HG03025 (cell line): ENCODE data around the gene PCLAF.
"Not testable (repeated sequence)": the region's sequence is repeated elsewhere in the genome, so short reads cannot be mapped to it uniquely, and the experiment has no call there.

Experiments used
- ATAC-seq: cut with Tn5 transposase; IDR thresholded peaks from one replicate; pipeline ENCODE4 v1.9.1; 2021; ENCODE audit warnings: mild to moderate bottlenecking, moderate library complexity; ENCODE audit not compliant: unreplicated experiment, low FRiP score

The PCLAF gene

GRCh38 chr15:64371383-64371782, 9.9 kb downstream of the PCLAF start:
- not testable (repeated sequence) for ATAC-seq

GRCh38 chr15:64369078-64369607, 12.1 kb downstream of the PCLAF start:
- no peak for ATAC-seq

GRCh38 chr15:64361259-64361658, 20.0 kb downstream of the PCLAF start:
- no peak for ATAC-seq

GRCh38 chr15:64356710-64357040, 24.6 kb downstream of the PCLAF start:
- ATAC-seq, result no peak

GRCh38 chr15:64355944-64356709, 25.1 kb downstream of the PCLAF start, which contains the start of gene CSNK1G1:
Gene CSNK1G1 (minus strand): TSS chr15:64356173. CDS start chr15:64300499, 55,674 bp downstream.
- peak; percentile 85 for ATAC-seq

- ATAC-seq, result peak; percentile 31
Measured at GRCh38 chr15:64355348-64355943, 25.8 kb downstream of the PCLAF start.

GRCh38 chr15:64354688-64355344, 26.4 kb downstream of the PCLAF start:
- no peak for ATAC-seq

- ATAC-seq, result no peak
Measured at GRCh38 chr15:64351265-64351664, 30.0 kb downstream of the PCLAF start.

- no peak for ATAC-seq
Measured at GRCh38 chr15:64349375-64349774, 31.9 kb downstream of the PCLAF start.

- ATAC-seq, result no peak
Measured at GRCh38 chr15:64348455-64348854, 32.8 kb downstream of the PCLAF start.

GRCh38 chr15:64346242-64346641, 35.0 kb downstream of the PCLAF start:
- ATAC-seq, result not testable (repeated sequence)

GRCh38 chr15:64344651-64345294, 36.5 kb downstream of the PCLAF start:
- no peak for ATAC-seq

GRCh38 chr15:64343841-64344240, 37.4 kb downstream of the PCLAF start:
- ATAC-seq, result no peak

- no peak for ATAC-seq
Measured at GRCh38 chr15:64343222-64343621, 38.0 kb downstream of the PCLAF start.

GRCh38 chr15:64341961-64342360, 39.3 kb downstream of the PCLAF start:
- ATAC-seq, result no peak

- no peak for ATAC-seq
Measured at GRCh38 chr15:64340355-64340754, 40.9 kb downstream of the PCLAF start.

- no peak for ATAC-seq
Measured at GRCh38 chr15:64337761-64338160, 43.5 kb downstream of the PCLAF start.

- no peak for ATAC-seq
Measured at GRCh38 chr15:64333986-64334929, 47.0 kb downstream of the PCLAF start.

GRCh38 chr15:64333516-64333915, 47.7 kb downstream of the PCLAF start:
- ATAC-seq, result no peak

- not testable (repeated sequence) for ATAC-seq
Measured at GRCh38 chr15:64331668-64332067, 49.6 kb downstream of the PCLAF start.
